ENCODE data around the gene DDX60.
"Not testable (repeated sequence)": the region's sequence is repeated elsewhere in the genome, so short reads cannot be mapped to it uniquely, and the experiment has no call there.

The DDX60 gene

GRCh38 chr4:168291242-168291641 is 27.3 kb downstream of the DDX60 start:
- DNase-seq (ENCODE audit: low read depth, low spot score) = no peak

- not testable (repeated sequence) for DNase-seq (ENCODE audit: low read depth, low spot score)
These were observed 32.7 kb downstream of the DDX60 start for GRCh38 chr4:168285850-168286249.

GRCh38 chr4:168279556-168279955 is 39.0 kb downstream of the DDX60 start:
- no peak for DNase-seq (ENCODE audit: low read depth, low spot score)

- no peak for DNase-seq (ENCODE audit: low read depth, low spot score)
These were observed 42.7 kb downstream of the DDX60 start for GRCh38 chr4:168275836-168276235.

- DNase-seq (ENCODE audit: low read depth, low spot score) = no peak
These were observed 43.7 kb downstream of the DDX60 start for GRCh38 chr4:168274871-168275270.

- DNase-seq (ENCODE audit: low read depth, low spot score) = no peak
These were observed 44.7 kb downstream of the DDX60 start for GRCh38 chr4:168273838-168274237.

- DNase-seq (ENCODE audit: low read depth, low spot score) = no peak
These were observed 46.1 kb downstream of the DDX60 start for GRCh38 chr4:168272488-168272887.

GRCh38 chr4:168269896-168270295 is 48.7 kb downstream of the DDX60 start:
- no peak for DNase-seq (ENCODE audit: low read depth, low spot score)

GRCh38 chr4:168265327-168265726 is 53.2 kb downstream of the DDX60 start:
- no peak for DNase-seq (ENCODE audit: low read depth, low spot score)

- no peak for DNase-seq (ENCODE audit: low read depth, low spot score)
These were observed 53.6 kb downstream of the DDX60 start for GRCh38 chr4:168264903-168265302.

- DNase-seq (ENCODE audit: low read depth, low spot score) = no peak
These were observed 55.5 kb downstream of the DDX60 start for GRCh38 chr4:168263039-168263438.

- DNase-seq (ENCODE audit: low read depth, low spot score) = no peak
These were observed 59.5 kb downstream of the DDX60 start for GRCh38 chr4:168259096-168259495.

- no peak for DNase-seq (ENCODE audit: low read depth, low spot score)
These were observed 60.8 kb downstream of the DDX60 start for GRCh38 chr4:168257768-168258167.

- no peak for DNase-seq (ENCODE audit: low read depth, low spot score)
These were observed 70.3 kb downstream of the DDX60 start for GRCh38 chr4:168248176-168248710.

- no peak for DNase-seq (ENCODE audit: low read depth, low spot score)
These were observed 70.9 kb downstream of the DDX60 start for GRCh38 chr4:168247603-168248002.

GRCh38 chr4:168241953-168242352 is 76.6 kb downstream of the DDX60 start:
- DNase-seq (ENCODE audit: low read depth, low spot score) = no peak

GRCh38 chr4:168240821-168241220 is 77.7 kb downstream of the DDX60 start:
- no peak for DNase-seq (ENCODE audit: low read depth, low spot score)

GRCh38 chr4:168221301-168221700 is 97.3 kb downstream of the DDX60 start:
- DNase-seq (ENCODE audit: low read depth, low spot score) = peak; percentile 37

- DNase-seq (ENCODE audit: low read depth, low spot score) = no peak
These were observed 97.7 kb downstream of the DDX60 start for GRCh38 chr4:168220893-168221292.

- no peak for DNase-seq (ENCODE audit: low read depth, low spot score)
These were observed 99.9 kb downstream of the DDX60 start for GRCh38 chr4:168218645-168219044.

GRCh38 chr4:168213511-168213910 is 105.0 kb downstream of the DDX60 start:
- DNase-seq (ENCODE audit: low read depth, low spot score) = not testable (repeated sequence)

- no peak for DNase-seq (ENCODE audit: low read depth, low spot score)
These were observed 105.9 kb downstream of the DDX60 start for GRCh38 chr4:168212656-168213055.

- DNase-seq (ENCODE audit: low read depth, low spot score) = no peak
These were observed 109.5 kb downstream of the DDX60 start for GRCh38 chr4:168208957-168209614.

Measured in brain pericyte (primary cell).